BE2C (cell line): ENCODE results near the gene PELI3.
"Not testable (repeated sequence)": the region's sequence is repeated elsewhere in the genome, so short reads cannot be mapped to it uniquely, and the experiment has no call there.

Experiments used
- DNase-seq: peaks from one replicate; pipeline ENCODE4 v3.0.0-alpha.2; 2020
- H3K27me3 ChIP-seq: fragments of 250-450 bp; sonication (Bioruptor Pico); 2 replicates; pipeline ENCODE4 v1.5.1; 2020; ENCODE audit warnings: mild to moderate bottlenecking
- H3K36me3 ChIP-seq: fragments of 250-450 bp; sonication (Bioruptor Pico); 2 replicates; pipeline ENCODE4 v1.5.1; 2020; ENCODE audit warnings: mild to moderate bottlenecking
- H3K4me1 ChIP-seq: fragments of 250-450 bp; sonication (Bioruptor Pico); 2 replicates; pipeline ENCODE4 v1.5.1; 2020
- H3K4me3 ChIP-seq: 2 replicates; pipeline ENCODE4 v1.5.1; 2011; ENCODE audit warnings: low read depth, low read length
- H3K9me3 ChIP-seq: fragments of 250-450 bp; sonication (Bioruptor Pico); 2 replicates; pipeline ENCODE4 v1.5.1; 2020
- CTCF ChIP-seq: IDR thresholded peaks from 2 replicates; pipeline ENCODE4 v1.5.1; 2012; ENCODE audit warnings: mild to moderate bottlenecking, low read depth, low read length

Gene PELI3

DNA sequence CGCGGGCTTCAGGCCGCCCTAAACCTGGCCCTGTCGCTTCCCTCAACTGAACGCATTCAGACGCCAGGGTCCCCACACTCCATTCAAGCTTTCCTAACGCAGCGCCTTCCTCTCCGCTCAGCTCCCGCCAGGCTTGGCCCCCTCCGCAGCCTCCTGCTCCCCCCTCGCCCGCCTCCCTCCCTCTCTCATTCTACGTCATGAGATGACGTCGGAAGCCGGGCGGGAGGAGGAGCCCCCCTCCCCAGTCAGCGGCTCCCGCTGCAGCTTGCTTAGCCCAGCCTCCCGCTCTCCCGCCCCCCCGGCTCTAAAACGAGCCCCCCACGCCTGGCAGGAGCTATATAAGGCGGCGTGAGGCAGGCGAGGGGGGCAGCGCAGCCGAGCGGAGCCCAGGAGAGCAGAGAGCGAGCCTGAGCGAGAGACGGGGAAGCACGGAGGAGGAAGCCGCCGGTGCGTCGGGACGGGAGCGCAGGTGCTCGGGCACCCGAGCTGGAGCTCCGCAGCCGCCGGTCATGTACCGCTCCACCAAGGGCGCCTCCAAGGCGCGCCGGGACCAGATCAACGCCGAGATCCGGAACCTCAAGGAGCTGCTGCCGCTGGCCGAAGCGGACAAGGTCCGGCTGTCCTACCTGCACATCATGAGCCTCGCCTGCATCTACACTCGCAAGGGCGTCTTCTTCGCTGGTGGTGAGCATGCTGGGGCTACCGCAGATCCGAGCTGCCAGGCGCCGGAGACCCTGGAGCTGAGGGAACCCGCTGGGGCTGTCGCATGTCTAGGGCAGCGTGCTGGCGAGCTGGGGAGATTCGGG, 45.8 kb upstream of the PELI3 start, which contains the start of gene NPAS4:
Gene NPAS4, plus strand, starts transcription at position 365 of the 806 bp plus-strand sequence. Its CDS starts 145 bp downstream, at position 510.
- H3K9me3 ChIP-seq = no peaks in the 10 kb centered on the region
- peaks cover 27% of the 10 kb centered on the region for H3K27me3 ChIP-seq
- H3K4me3 ChIP-seq = peak within 1 kb of the TSS; percentile 68
- H3K4me1 ChIP-seq = peaks cover 4% of the 10 kb centered on the region
- peak; percentile 65 for DNase-seq
- TF ChIP-seq CTCF = no peak
- no peaks in the 10 kb centered on the region for H3K36me3 ChIP-seq

DNA sequence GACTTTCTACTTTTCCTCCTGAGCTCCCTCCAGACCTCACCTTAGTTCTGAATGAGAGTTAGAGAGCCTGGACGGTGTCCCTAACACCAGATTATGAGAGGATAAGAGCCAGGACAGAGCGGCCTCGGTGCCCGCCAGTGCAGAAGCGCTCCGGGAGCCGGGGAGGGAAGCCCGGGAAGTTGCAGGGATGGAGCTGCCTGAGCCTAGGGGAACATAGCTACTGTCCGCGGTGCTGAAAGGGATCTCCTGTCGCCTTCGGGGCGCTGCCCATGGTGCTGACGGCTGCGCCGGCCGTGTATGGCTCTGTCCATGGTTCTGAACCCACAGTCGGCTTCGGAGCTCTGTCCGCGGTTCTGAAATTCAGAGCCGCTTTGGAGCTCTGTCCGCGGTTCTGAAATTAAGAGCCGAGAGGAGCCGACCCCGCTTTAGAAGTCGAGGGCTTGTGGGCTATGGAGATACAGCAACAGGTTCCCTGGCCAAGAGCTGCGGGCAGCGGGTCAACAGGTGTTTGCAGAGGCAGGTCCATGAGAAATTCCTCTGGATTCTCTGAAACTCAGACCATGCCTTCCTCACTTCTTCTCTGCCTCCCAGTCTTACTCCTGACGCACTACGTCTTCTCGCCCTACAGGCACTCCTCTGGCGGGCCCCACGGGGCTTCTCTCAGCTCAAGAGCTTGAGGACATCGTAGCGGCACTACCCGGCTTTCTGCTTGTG, 45.1 kb upstream of the PELI3 start:
- Histone ChIP-seq H3K4me1 (peaks cover 4% of the 10 kb centered on the region), H3K27me3 (peaks cover 27% of the 10 kb centered on the region), H3K36me3 (no peaks in the 10 kb centered on the region), H3K9me3 (no peaks in the 10 kb centered on the region), H3K4me3 (peak overlapping the region; percentile 68)
- DNase-seq = peak; percentile 51
- no peak for TF ChIP-seq CTCF

GRCh38 chr11:66426314-66426713, 40.4 kb upstream of the PELI3 start:
- no peak for TF ChIP-seq CTCF
- H3K36me3 ChIP-seq = no peaks in the 10 kb centered on the region
- DNase-seq = no peak
- peaks cover 14% of the 10 kb centered on the region for H3K27me3 ChIP-seq
- H3K9me3 ChIP-seq = no peaks in the 10 kb centered on the region
- no peak overlapping the region for H3K4me3 ChIP-seq
- no peaks in the 10 kb centered on the region for H3K4me1 ChIP-seq

DNA sequence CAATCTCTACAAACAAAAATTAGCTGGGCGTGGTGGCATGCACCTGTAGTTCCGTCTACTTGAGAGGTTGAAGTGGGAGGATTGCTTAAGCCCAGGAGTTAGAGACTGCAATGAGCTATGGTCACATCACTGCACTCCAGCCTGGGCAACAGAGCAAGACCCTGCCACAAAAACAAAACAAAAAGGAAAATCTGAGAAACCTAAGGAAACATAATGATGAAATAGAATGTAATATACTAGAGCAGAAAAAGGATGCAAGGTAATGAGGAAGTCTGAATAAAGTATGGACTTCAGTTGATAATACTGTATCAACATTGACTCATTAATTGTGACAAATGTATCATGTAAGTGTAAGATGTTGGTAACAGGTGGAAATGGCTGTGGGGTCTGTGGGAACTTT, 37.8 kb upstream of the PELI3 start:
- H3K36me3 ChIP-seq = no peaks in the 10 kb centered on the region
- H3K27me3 ChIP-seq = no peaks in the 10 kb centered on the region
- H3K9me3 ChIP-seq = no peaks in the 10 kb centered on the region
- no peak for TF ChIP-seq CTCF
- no peak for DNase-seq
- no peak overlapping the region for H3K4me3 ChIP-seq
- H3K4me1 ChIP-seq = no peaks in the 10 kb centered on the region

- peak; percentile 90 for TF ChIP-seq CTCF
- Histone ChIP-seq H3K27me3 (no peaks in the 10 kb centered on the region), H3K9me3 (no peaks in the 10 kb centered on the region), H3K4me1 (no peaks in the 10 kb centered on the region), H3K4me3 (no peak overlapping the region), H3K36me3 (0 out of 2 replicates have a peak, but pooled peaks cover 3% of the 10 kb centered on the region)
- DNase-seq = peak; percentile 89
Measured at GRCh38 chr11:66429983-66430602, 36.6 kb upstream of the PELI3 start.

DNA sequence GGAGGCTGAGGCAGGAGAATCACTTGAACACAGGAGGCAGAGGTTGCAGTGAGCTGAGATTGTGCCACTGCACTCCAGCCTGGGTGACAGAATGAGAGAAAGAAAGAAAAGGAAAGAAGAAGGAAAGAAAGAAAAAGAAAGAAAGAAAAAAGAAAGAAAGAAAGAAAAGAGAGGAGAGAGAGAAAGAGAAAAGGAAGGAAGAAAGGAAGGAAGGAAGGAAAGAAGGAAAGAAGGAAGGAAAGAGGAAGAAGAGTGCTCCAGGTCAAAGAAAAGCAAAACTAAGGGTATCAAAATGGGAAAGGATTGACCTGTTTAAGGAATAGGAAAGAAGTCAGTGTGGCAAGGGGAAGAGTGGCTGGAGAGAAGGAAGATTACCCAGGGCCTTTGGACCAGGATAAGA, 35.4 kb upstream of the PELI3 start:
- not testable (repeated sequence) for H3K4me1 ChIP-seq, H3K27me3 ChIP-seq, H3K4me3 ChIP-seq, DNase-seq, H3K9me3 ChIP-seq
- H3K36me3 ChIP-seq = peaks cover 11% of the 10 kb centered on the region

DNA sequence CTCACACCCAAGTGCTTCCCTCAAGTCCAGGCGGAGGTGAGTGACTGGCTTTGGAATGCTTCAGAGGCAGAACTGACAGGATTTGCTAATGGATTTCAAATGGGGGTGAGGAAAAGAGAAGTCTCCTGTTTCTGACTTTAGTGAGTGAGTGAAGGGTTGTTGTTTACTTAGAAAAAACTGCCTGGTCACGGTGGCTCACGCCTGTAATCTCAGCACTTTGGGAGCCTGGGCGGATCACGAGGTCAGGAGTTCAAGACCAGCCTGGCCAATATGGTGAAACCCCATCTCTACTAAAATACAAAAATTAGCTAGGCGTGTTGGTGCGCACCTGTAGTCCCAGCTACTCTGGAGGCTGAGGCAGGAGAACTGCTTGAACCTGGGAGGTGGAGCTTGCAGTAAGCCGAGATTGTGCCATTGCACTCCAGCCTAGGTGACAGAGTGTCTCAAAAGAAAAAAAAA, 34.8 kb upstream of the PELI3 start:
- not testable (repeated sequence) for H3K27me3 ChIP-seq, H3K9me3 ChIP-seq, H3K4me1 ChIP-seq, H3K4me3 ChIP-seq, DNase-seq
- H3K36me3 ChIP-seq = peaks cover 15% of the 10 kb centered on the region
